ENCODE measurements around the gene SLC16A11.

- TF ChIP-seq, protein P1, sequence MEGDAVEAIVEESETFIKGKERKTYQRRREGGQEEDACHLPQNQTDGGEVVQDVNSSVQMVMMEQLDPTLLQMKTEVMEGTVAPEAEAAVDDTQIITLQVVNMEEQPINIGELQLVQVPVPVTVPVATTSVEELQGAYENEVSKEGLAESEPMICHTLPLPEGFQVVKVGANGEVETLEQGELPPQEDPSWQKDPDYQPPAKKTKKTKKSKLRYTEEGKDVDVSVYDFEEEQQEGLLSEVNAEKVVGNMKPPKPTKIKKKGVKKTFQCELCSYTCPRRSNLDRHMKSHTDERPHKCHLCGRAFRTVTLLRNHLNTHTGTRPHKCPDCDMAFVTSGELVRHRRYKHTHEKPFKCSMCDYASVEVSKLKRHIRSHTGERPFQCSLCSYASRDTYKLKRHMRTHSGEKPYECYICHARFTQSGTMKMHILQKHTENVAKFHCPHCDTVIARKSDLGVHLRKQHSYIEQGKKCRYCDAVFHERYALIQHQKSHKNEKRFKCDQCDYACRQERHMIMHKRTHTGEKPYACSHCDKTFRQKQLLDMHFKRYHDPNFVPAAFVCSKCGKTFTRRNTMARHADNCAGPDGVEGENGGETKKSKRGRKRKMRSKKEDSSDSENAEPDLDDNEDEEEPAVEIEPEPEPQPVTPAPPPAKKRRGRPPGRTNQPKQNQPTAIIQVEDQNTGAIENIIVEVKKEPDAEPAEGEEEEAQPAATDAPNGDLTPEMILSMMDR (IDR thresholded peaks at IDR 0.05; ENCODE audit: low read length) = no peak
- no peak for TF ChIP-seq EZH2 (IDR thresholded peaks at IDR 0.05; ENCODE audit: borderline replicate concordance, low read length)
Measured at GRCh38 chr17:7034955-7035590, 8.8 kb downstream of the SLC16A11 start.
